ENCODE results near the gene FAM78A.

FAM78A gene

GRCh38 chr9:131302244-131303075, 26.1 kb upstream of the FAM78A start:
- DNase-seq (ENCODE audit: low read depth), result no peak

- no peak for DNase-seq (ENCODE audit: low read depth)
Observed at GRCh38 chr9:131300444-131300843, 24.1 kb upstream of the FAM78A start.

GRCh38 chr9:131299961-131300347, 23.6 kb upstream of the FAM78A start:
- no peak for DNase-seq (ENCODE audit: low read depth)

- no peak for DNase-seq (ENCODE audit: low read depth)
Observed at GRCh38 chr9:131299346-131299960, 23.1 kb upstream of the FAM78A start.

GRCh38 chr9:131298816-131299215, 22.5 kb upstream of the FAM78A start:
- no peak for DNase-seq (ENCODE audit: low read depth)

- DNase-seq (ENCODE audit: low read depth), result no peak
Observed at GRCh38 chr9:131298341-131298740, 22.0 kb upstream of the FAM78A start.

- DNase-seq (ENCODE audit: low read depth), result peak; percentile 54
Observed at GRCh38 chr9:131297903-131298302, 21.6 kb upstream of the FAM78A start.

- no peak for DNase-seq (ENCODE audit: low read depth)
Observed at GRCh38 chr9:131296906-131297500, 20.7 kb upstream of the FAM78A start.

- DNase-seq (ENCODE audit: low read depth), result peak; percentile 60
Observed at GRCh38 chr9:131296460-131296859, 20.1 kb upstream of the FAM78A start.

- no peak for DNase-seq (ENCODE audit: low read depth)
Observed at GRCh38 chr9:131292937-131293336, 16.6 kb upstream of the FAM78A start.

GRCh38 chr9:131291795-131292315, 15.5 kb upstream of the FAM78A start:
- no peak for DNase-seq (ENCODE audit: low read depth)

GRCh38 chr9:131290767-131291370, 14.6 kb upstream of the FAM78A start:
- DNase-seq (ENCODE audit: low read depth), result no peak

GRCh38 chr9:131290036-131290766, 13.9 kb upstream of the FAM78A start:
- DNase-seq (ENCODE audit: low read depth), result no peak

GRCh38 chr9:131289301-131290035, 13.2 kb upstream of the FAM78A start, which contains the start of gene PLPP7:
TSS of gene PLPP7 (plus strand) at chr9:131289723. CDS start at chr9:131289998, 275 bp downstream.
- peak; percentile 25 for DNase-seq (ENCODE audit: low read depth)

GRCh38 chr9:131288217-131288616, 11.9 kb upstream of the FAM78A start:
- no peak for DNase-seq (ENCODE audit: low read depth)

- DNase-seq (ENCODE audit: low read depth), result no peak
Observed at GRCh38 chr9:131287359-131287758, 11.0 kb upstream of the FAM78A start.

- no peak for DNase-seq (ENCODE audit: low read depth)
Observed at GRCh38 chr9:131284856-131285255, 8.5 kb upstream of the FAM78A start.

- peak; percentile 9 for DNase-seq (ENCODE audit: low read depth)
Observed at GRCh38 chr9:131282688-131283422, 6.5 kb upstream of the FAM78A start.

- no peak for DNase-seq (ENCODE audit: low read depth)
Observed at GRCh38 chr9:131282175-131282574, 5.9 kb upstream of the FAM78A start.
